Keratinocyte (primary cell): Measurements from ENCODE around the gene LPIN1. TPM values are rescaled to one million over a fixed set of nuclear protein-coding genes. Genes with fewer than 3 reads are reported as not detected.

Experiments used
- DNase-seq: peaks from one replicate; pipeline ENCODE4 v3.0.0-alpha.2; 2011; ENCODE audit warnings: low read depth, missing footprints, low spot score
- FAIRE-seq: peaks from 2 replicates; lab custom pipeline; 2011; peaks lifted over from hg19 to GRCh38; lab: Jason Lieb, UNC
- H2AFZ ChIP-seq: 2 replicates; pipeline ENCODE4 v1.6.0; 2012; ENCODE audit warnings: low read length, control low read depth, inconsistent platforms; ENCODE audit not compliant: control insufficient read depth
- H3K27ac ChIP-seq: 2 replicates; pipeline ENCODE4 v1.5.1; 2011; ENCODE audit warnings: low read length; ENCODE audit not compliant: control insufficient read depth, insufficient read depth
- H3K27me3 ChIP-seq: 3 replicates; pipeline ENCODE4 v1.6.0; 2011; ENCODE audit warnings: low read length; ENCODE audit not compliant: control insufficient read depth, insufficient read depth; ENCODE audit errors: extremely low read depth
- H3K36me3 ChIP-seq, 2 experiments: 2 replicates in 1 of 2; 3 replicates in 1 of 2; pipeline ENCODE4 v1.5.1; 2011; ENCODE audit warnings: low read length in 2 of 2, mild to moderate bottlenecking in 1 of 2; ENCODE audit not compliant: control insufficient read depth in 2 of 2, insufficient read depth in 2 of 2; ENCODE audit errors: extremely low read depth in 1 of 2
- H3K4me1 ChIP-seq: 3 replicates; pipeline ENCODE4 v1.5.1; 2011; ENCODE audit warnings: low read length; ENCODE audit not compliant: control insufficient read depth, insufficient read depth; ENCODE audit errors: extremely low read depth
- H3K4me2 ChIP-seq: 3 replicates; pipeline ENCODE4 v1.6.0; 2011; ENCODE audit warnings: low read depth, low read length; ENCODE audit not compliant: control insufficient read depth, insufficient read depth; ENCODE audit errors: extremely low read depth
- H3K4me3 ChIP-seq, 3 experiments: fragments of 200-600 bp in 1 of 3; sonication (generic) in 1 of 3; 2 replicates in 2 of 3; 3 replicates in 1 of 3; pipeline ENCODE4 v1.5.1; 2011 to 2016; ENCODE audit warnings: low read length in 3 of 3, mild to moderate bottlenecking in 3 of 3, control low read depth in 2 of 3, inconsistent platforms in 1 of 3, low read depth in 1 of 3, mixed read lengths in 1 of 3, mixed run types in 1 of 3, moderate library complexity in 1 of 3; ENCODE audit not compliant: control insufficient read depth in 2 of 3, insufficient read depth in 2 of 3; ENCODE audit errors: extremely low read depth in 1 of 3
- H3K79me2 ChIP-seq: 2 replicates; pipeline ENCODE4 v1.6.0; 2012; ENCODE audit warnings: low read length; ENCODE audit not compliant: control insufficient read depth, insufficient read depth
- H3K9ac ChIP-seq: 3 replicates; pipeline ENCODE4 v1.6.0; 2011; ENCODE audit warnings: low read length; ENCODE audit not compliant: control insufficient read depth, insufficient read depth; ENCODE audit errors: extremely low read depth
- H3K9me1 ChIP-seq: 3 replicates; pipeline ENCODE4 v1.6.0; 2011; ENCODE audit warnings: low read length; ENCODE audit not compliant: control insufficient read depth, insufficient read depth; ENCODE audit errors: extremely low read depth
- H3K9me3 ChIP-seq: 2 replicates; pipeline ENCODE4 v1.5.1; 2012; ENCODE audit warnings: low read depth, low read length; ENCODE audit not compliant: control insufficient read depth
- H4K20me1 ChIP-seq: 3 replicates; pipeline ENCODE4 v1.6.0; 2011; ENCODE audit warnings: low read length; ENCODE audit not compliant: control insufficient read depth, insufficient read depth; ENCODE audit errors: extremely low read depth
- CTCF ChIP-seq, 3 experiments: IDR thresholded peaks in 1 of 3; conservative IDR thresholded peaks in 1 of 3; optimal IDR thresholded peaks in 1 of 3; 2 replicates in 2 of 3; 3 replicates in 1 of 3; pipeline versions ENCODE3 to v1.5.1; 2011; ENCODE audit warnings: low read length in 3 of 3, mild to moderate bottlenecking in 3 of 3, moderate library complexity in 2 of 3, control low read depth in 1 of 3, inconsistent platforms in 1 of 3; ENCODE audit not compliant: insufficient read depth in 2 of 3; ENCODE audit errors: extremely low read depth in 1 of 3
- EZH2 ChIP-seq: IDR thresholded peaks from one replicate; pipeline ENCODE4 v1.6.1; 2012; ENCODE audit warnings: inconsistent platforms, mild to moderate bottlenecking, low read length, moderate library complexity
- dilution Hi-C: fragments of 300-500 bp; cut with MboI; formaldehyde crosslinking; loops from one replicate; pipeline ENCODE4 v1.7.0; 2020; ENCODE audit warnings: low sequenced_read_pairs; ENCODE audit not compliant: extremely low pct_ligation_motif_present
- polyA plus RNA-seq, 5 experiments: library from polyadenylated mRNA; depleted of rRNA in 3 of 5; stranded (reverse) in 3 of 5; stranded (forward) in 1 of 5; unstranded in 1 of 5; fragments of >200 nt; gene quantifications; 1 replicate in 1 of 5; 2 replicates in 3 of 5; 3 replicates in 1 of 5; pipeline versions ENCODE4 v1.2.1 to v1.2.3, GENCODE V29; 2011 to 2012; ENCODE audit warnings: missing spikeins in 2 of 5, low read depth in 1 of 5, low replicate concordance in 1 of 5

Gene LPIN1
- polyA plus RNA-seq, 1 donor (not counting 4 experiments of a cell fraction or from before 2014, with no cell fraction given): 79.6 TPM

DNA sequence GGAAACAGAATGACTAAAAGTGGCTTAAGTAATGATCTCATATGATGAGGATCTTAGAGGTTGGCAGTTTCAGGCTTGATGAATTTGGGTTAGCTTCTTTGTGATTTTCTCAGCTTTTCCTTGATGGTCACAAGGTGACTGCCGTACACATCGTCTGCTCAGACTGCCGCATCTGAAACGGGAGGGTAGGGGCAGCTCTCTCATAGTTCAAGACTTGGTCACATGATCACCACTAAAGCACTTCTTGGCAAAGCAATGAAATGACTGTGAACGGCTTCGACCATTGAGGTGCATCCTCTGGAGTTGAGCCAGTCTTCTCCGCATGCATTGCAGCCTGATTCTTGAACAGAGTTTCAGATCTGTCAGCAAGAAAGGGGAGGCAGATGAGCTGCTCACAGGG lies 43.8 kb downstream of the LPIN1 start:
- FAIRE-seq (no peak), DNase-seq (no peak)
- Histone ChIP-seq H3K4me1 (no peaks in the 10 kb centered on the region), H3K79me2 (peaks cover 13% of the 10 kb centered on the region), H3K36me3 (peaks cover 50 to 55% of the 10 kb centered on the region in 2 experiments), H4K20me1 (peaks cover 7% of the 10 kb centered on the region), H3K9me1 (no peaks in the 10 kb centered on the region), H3K9ac (no peak overlapping the region), H3K9me3 (no peaks in the 10 kb centered on the region), H2AFZ (no peak overlapping the region), H3K27me3 (no peaks in the 10 kb centered on the region), H3K4me3 (no peak overlapping the region), H3K4me2 (no peak overlapping the region), H3K27ac (no peak overlapping the region)
- dilution Hi-C loops: loop anchor here (25.0 kb wide), 1 partner anchor 103 kb away; no protein-coding TSS in a partner anchor
- TF ChIP-seq EZH2: no peak
- no peak for TF ChIP-seq CTCF (optimal IDR thresholded peaks at IDR 0.05 in 1 of 3, IDR thresholded peaks at IDR 0.05 in 1 of 3, conservative IDR thresholded peaks at IDR 0.05 in 1 of 3; ENCODE audit: extremely low read depth in 1 of 3, insufficient read depth in 2 of 3, low read length in 3 of 3)

- no peaks in the 10 kb centered on the region for H3K79me2 ChIP-seq
- no peak overlapping the region for H3K27ac ChIP-seq
- no peaks in the 10 kb centered on the region for H3K9me3 ChIP-seq
- H3K4me1 ChIP-seq: no peaks in the 10 kb centered on the region
- DNase-seq: no peak
- dilution Hi-C loops: loop anchor here (25.0 kb wide), 1 partner anchor 108 kb away; no protein-coding TSS in a partner anchor
- TF ChIP-seq EZH2 (no peak), CTCF (optimal IDR thresholded peaks at IDR 0.05 in 1 of 3, IDR thresholded peaks at IDR 0.05 in 1 of 3, conservative IDR thresholded peaks at IDR 0.05 in 1 of 3; ENCODE audit: extremely low read depth in 1 of 3, insufficient read depth in 2 of 3, low read length in 3 of 3) (no peak)
- no peak overlapping the region for H3K4me2 ChIP-seq
- peaks cover 46 to 54% of the 10 kb centered on the region in 2 experiments for H3K36me3 ChIP-seq
- FAIRE-seq: no peak
- H3K27me3 ChIP-seq: no peaks in the 10 kb centered on the region
- no peak overlapping the region for H3K9ac ChIP-seq
- no peaks in the 10 kb centered on the region for H3K9me1 ChIP-seq
- H2AFZ ChIP-seq: no peak overlapping the region
- no peaks in the 10 kb centered on the region for H4K20me1 ChIP-seq
- no peak overlapping the region for H3K4me3 ChIP-seq
Measured at GRCh38 chr2:11795590-11795989, 49.2 kb downstream of the LPIN1 start.
